GM12878 (cell line): ENCODE measurements around the gene EML1.

Source experiments
- CBX5 ChIP-seq: sonication (generic); IDR thresholded peaks from 2 replicates; pipeline ENCODE4 v1.6.1; 2016; ENCODE audit warnings: low read depth, moderate library complexity, mild to moderate bottlenecking, inconsistent platforms
- EED ChIP-seq: sonication (generic); IDR thresholded peaks from 2 replicates; pipeline ENCODE4 v1.6.1; 2016; ENCODE audit warnings: antibody characterized with exemption, low read depth
- POLR2A ChIP-seq: IDR thresholded peaks from 2 replicates; pipeline ENCODE4 v1.6.1; 2011; ENCODE audit warnings: low read depth, mild to moderate bottlenecking, low read length
- POLR2AphosphoS2 ChIP-seq: IDR thresholded peaks from 2 replicates; pipeline ENCODE4 v1.6.1; 2011; ENCODE audit warnings: low read depth, mild to moderate bottlenecking, low read length, improper control_type of control experiment, moderate library complexity
- POLR2AphosphoS5 ChIP-seq: IDR thresholded peaks from 2 replicates; pipeline ENCODE4 v1.6.1; 2011; ENCODE audit warnings: mild to moderate bottlenecking, low read length, inconsistent platforms
- RFX5 ChIP-seq: IDR thresholded peaks from 2 replicates; pipeline ENCODE4 v1.6.1; 2011; ENCODE audit warnings: low read depth, low read length, improper control_type of control experiment
- SRF ChIP-seq, 2 experiments: IDR thresholded peaks; 2 replicates each; pipeline ENCODE4 v1.6.1; 2011; ENCODE audit warnings: low read depth in 2 of 2, low read length in 2 of 2, mild to moderate bottlenecking in 1 of 2, moderate library complexity in 1 of 2
- ZNF274 ChIP-seq: IDR thresholded peaks from one replicate; pipeline ENCODE4 v1.8.0; 2011; ENCODE audit not compliant: insufficient read length, insufficient read depth
- TF ChIP-seq, protein P1 (sequence below), 3 experiments: IDR thresholded peaks in 2 of 3; conservative IDR thresholded peaks in 1 of 3; 2 replicates each; pipeline ENCODE4 v1.5.1; 2011; ENCODE audit warnings: low read depth in 3 of 3, low read length in 3 of 3, mild to moderate bottlenecking in 3 of 3, control low read depth in 2 of 3, moderate library complexity in 2 of 3, inconsistent platforms in 1 of 3, mixed read lengths in 1 of 3; ENCODE audit not compliant: control insufficient read depth in 2 of 3, insufficient read depth in 1 of 3; ENCODE audit errors: extremely low read depth in 1 of 3
- TF ChIP-seq, protein P2 (sequence below): IDR thresholded peaks from 2 replicates; pipeline ENCODE4 v1.6.1; 2012; ENCODE audit warnings: low read depth, low read length, improper control_type of control experiment
- TF ChIP-seq, protein P3 (sequence below): fragments of 450-650 bp; IDR thresholded peaks from 2 replicates; pipeline ENCODE4 v1.6.1; 2017; ENCODE audit warnings: mild to moderate bottlenecking
- TF ChIP-seq, protein P4 (sequence below): fragments of 450-650 bp; IDR thresholded peaks from 2 replicates; pipeline ENCODE4 v1.6.1; 2018; ENCODE audit warnings: borderline replicate concordance, mild to moderate bottlenecking; ENCODE audit not compliant: partially characterized antibody

DNA sequence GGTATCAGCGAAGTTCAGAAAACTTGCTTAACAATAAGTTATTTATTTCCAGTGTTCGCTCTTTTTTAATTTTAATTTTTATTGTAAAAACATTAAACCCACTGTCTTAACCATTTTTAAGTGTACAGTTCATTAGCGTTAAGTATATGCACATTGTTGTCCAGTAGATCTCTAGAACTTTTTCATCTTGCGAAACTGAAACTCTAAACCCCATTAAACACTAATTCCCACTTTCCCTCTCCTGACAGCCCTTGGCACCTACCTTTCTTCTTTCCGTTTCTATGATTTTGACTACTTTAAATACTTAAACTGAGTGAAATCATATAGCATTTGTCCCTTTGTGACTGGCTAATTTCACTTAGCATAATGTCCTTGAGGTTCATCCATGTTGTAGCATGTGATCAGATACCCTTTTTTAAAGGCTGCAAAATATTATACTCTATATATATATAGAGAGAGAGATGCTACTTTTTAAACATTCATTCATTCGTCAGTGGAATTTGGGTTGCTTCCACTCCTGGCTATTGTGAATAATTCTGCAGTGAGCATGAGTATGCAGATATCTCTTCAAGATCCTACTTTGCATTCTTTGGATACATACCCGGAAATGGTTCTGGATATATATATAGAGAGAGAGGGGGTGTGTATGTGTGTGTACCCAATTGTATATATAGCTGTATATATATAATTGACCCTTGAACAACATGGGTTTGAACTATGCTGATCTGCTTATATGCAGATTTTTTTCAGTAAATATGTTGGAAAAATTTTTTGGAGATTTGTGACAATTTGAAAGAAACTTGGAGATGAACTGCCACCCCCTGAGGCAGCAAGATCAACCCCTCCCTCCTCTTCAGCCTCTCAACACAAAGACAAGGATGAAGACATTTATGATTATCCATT, 197.3 kb downstream of the EML1 start:
- TF ChIP-seq RFX5 (no peak), POLR2A (no peak), POLR2AphosphoS5 (no peak), CBX5 (no peak), ZNF274 (no peak), POLR2AphosphoS2 (no peak), EED (no peak), SRF (IDR thresholded peaks at IDR 0.05; ENCODE audit: low read depth in 2 of 2, low read length in 2 of 2) (no peak)
- TF ChIP-seq, protein P1, sequence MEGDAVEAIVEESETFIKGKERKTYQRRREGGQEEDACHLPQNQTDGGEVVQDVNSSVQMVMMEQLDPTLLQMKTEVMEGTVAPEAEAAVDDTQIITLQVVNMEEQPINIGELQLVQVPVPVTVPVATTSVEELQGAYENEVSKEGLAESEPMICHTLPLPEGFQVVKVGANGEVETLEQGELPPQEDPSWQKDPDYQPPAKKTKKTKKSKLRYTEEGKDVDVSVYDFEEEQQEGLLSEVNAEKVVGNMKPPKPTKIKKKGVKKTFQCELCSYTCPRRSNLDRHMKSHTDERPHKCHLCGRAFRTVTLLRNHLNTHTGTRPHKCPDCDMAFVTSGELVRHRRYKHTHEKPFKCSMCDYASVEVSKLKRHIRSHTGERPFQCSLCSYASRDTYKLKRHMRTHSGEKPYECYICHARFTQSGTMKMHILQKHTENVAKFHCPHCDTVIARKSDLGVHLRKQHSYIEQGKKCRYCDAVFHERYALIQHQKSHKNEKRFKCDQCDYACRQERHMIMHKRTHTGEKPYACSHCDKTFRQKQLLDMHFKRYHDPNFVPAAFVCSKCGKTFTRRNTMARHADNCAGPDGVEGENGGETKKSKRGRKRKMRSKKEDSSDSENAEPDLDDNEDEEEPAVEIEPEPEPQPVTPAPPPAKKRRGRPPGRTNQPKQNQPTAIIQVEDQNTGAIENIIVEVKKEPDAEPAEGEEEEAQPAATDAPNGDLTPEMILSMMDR (IDR thresholded peaks at IDR 0.05 in 2 of 3, conservative IDR thresholded peaks at IDR 0.05 in 1 of 3; ENCODE audit: control insufficient read depth in 2 of 3, extremely low read depth in 1 of 3, insufficient read depth in 1 of 3, low read depth in 3 of 3, low read length in 3 of 3): no peak
- TF ChIP-seq, protein P2, sequence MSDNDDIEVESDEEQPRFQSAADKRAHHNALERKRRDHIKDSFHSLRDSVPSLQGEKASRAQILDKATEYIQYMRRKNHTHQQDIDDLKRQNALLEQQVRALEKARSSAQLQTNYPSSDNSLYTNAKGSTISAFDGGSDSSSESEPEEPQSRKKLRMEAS: no peak
- TF ChIP-seq, protein P3, sequence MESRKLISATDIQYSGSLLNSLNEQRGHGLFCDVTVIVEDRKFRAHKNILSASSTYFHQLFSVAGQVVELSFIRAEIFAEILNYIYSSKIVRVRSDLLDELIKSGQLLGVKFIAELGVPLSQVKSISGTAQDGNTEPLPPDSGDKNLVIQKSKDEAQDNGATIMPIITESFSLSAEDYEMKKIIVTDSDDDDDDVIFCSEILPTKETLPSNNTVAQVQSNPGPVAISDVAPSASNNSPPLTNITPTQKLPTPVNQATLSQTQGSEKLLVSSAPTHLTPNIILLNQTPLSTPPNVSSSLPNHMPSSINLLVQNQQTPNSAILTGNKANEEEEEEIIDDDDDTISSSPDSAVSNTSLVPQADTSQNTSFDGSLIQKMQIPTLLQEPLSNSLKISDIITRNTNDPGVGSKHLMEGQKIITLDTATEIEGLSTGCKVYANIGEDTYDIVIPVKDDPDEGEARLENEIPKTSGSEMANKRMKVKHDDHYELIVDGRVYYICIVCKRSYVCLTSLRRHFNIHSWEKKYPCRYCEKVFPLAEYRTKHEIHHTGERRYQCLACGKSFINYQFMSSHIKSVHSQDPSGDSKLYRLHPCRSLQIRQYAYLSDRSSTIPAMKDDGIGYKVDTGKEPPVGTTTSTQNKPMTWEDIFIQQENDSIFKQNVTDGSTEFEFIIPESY: no peak
- TF ChIP-seq, protein P4, sequence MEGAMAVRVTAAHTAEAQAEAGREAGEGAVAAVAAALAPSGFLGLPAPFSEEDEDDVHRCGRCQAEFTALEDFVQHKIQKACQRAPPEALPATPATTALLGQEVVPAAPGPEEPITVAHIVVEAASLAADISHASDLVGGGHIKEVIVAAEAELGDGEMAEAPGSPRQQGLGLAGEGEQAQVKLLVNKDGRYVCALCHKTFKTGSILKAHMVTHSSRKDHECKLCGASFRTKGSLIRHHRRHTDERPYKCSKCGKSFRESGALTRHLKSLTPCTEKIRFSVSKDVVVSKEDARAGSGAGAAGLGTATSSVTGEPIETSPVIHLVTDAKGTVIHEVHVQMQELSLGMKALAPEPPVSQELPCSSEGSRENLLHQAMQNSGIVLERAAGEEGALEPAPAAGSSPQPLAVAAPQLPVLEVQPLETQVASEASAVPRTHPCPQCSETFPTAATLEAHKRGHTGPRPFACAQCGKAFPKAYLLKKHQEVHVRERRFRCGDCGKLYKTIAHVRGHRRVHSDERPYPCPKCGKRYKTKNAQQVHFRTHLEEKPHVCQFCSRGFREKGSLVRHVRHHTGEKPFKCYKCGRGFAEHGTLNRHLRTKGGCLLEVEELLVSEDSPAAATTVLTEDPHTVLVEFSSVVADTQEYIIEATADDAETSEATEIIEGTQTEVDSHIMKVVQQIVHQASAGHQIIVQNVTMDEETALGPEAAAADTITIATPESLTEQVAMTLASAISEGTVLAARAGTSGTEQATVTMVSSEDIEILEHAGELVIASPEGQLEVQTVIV: no peak
